Hematopoietic multipotent progenitor cell treated with erythropoietin and hydrocortisone succinate and interleukin-3 and kit ligand, for 6 days (in vitro differentiated cells): ENCODE results near the gene CGNL1.

Experiments
- DNase-seq: peaks from one replicate; pipeline ENCODE4 v3.0.0-alpha.2; 2015

Gene CGNL1

DNA sequence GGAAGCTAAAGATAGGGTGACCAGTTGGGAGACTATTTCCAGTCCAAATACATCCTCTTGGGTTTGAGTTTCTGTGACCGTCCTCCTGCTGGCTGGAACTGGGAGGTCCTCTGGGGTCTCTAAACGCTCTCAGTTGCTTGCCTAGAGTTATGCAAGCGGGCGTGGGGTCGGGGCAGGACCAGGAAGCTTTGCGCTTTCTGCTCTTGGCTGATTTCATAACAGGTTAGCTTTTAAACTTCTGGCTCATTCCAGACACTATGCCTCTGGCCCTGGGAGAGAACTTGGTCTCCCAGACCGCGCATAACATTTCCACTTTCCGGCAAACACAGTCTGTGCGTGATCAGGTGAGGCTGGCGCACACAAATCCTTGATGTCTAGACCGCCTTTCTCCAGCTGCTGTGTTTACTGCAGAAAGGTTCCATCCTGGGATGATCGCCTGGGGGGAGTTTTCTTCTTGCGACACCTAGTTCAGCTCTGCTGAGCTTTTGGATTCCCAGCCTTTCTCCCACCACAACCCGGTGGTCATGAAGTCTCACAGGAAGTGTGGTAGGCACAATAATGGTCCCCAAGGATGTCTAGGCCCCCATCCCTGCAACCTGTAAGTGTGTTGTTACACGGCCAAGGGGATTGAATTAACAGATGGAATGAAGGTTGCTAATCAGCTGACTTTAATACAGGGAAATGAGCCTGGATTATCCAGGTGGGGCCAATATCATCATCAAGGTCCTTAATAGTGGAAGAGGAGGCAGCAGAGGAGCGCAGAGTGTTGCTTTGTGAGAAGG lies 23.6 kb upstream of the CGNL1 start:
- no peak for DNase-seq

DNA sequence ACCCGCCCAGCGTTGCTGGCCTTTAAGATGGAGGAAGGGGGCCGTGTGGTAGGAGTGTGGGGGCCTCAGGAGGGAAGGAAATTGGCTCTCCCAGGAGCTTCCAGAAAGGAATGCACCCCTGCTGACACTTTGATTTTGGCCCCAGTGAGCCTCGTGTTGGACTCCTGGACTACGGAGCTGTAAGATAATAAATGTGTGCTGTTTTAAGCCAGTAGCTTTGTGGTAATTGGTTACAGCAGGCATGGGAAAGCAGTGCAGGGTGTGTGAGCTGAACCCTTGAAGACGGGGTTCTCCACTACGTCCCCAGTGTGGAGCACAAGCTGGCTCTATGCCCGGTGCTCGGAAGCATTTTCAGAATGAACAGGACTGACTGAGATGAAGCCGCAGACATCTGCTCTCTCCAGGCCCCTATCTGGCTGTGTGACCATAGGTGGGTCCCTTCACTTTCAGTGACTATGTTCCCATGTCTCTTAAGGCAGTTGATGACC lies 22.9 kb upstream of the CGNL1 start:
- DNase-seq = no peak

DNA sequence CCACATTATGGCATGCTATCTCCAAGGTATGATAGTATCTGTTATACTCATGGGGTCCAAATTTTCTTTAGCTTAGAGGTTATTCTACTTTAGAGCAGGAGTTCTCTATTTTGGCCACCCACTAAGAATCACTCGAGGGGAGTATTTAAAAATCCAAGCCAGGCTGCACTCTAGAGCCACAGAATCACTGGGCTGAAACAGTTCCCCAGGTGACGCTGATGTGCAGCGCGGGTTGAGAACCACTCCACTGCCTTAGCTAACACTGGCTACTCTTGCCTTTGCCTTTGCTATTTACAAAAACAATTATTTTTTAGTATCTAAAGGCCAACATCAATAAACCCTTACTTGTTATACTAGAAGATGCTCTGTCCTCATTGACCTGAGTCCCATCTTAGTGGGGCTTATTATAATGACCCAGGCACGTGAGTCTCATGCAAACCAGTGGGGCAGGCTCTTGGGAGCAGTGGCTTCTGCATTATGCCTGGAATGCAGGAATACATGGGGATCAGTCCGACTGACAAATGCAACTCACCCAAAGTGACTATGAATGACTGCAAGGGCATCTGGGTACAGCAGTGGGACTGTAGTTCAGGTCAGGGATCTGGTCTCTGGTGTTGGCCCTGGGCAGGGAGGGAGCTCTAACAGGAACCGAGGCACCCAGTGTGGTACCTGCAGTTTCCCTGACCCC lies 21.7 kb upstream of the CGNL1 start:
- no peak for DNase-seq

DNA sequence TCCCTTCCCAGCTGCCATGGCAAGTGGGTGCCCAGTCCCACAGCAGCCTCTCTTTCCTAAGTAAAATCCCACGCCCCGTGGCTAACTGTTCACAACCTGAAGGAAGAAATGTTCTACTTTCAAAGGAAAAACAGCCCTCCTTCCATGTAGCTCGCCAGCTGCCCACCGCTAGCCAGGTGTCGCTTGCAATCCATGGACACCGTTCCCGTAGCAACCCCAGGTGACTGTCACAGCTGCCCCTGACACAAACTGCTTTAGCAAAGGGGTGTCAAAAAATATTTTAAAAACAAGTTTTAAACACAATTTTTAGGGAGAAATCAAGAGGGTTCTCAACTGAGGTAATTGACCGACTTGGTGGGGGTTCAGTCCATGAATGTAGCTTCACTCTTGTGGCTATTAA lies 21.0 kb upstream of the CGNL1 start:
- no peak for DNase-seq

DNA sequence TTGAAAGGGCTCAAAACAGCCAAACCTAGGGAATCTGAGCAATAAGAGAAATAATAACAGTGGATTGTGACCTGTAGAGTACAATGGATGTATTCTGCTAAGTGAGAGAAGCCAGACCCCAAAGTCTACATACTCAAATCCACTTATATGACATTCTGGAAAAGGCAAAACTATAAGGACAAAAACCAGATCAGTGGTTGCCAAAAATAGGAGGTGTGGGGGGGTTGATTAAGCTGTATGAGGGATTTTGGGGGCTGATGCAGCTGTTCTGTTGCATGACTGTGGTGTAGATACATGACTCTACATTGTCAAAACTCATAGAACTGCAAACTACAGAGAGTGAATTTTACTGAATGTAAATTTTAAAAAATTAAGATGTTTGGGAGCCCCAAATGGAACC lies 20.1 kb upstream of the CGNL1 start:
- DNase-seq = no peak

DNA sequence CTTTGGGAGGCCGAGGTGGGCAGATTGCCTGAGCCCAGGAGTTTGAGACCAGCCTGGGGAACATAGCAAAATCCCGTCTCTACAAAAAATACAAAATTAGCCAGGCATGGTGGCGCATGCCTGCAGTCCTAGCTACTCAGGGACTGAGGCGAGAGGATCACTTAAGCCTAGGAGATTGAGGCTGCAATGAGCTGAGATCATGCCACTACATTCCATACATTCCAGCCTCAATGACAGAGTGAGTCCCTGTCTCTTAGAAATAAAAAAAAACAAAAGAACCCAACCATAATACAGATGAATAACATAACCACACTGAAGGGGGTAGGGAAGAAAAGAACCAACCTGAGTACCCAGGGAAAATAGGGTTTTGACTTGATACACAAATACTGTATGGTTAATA lies 19.7 kb upstream of the CGNL1 start:
- DNase-seq = no peak

DNA sequence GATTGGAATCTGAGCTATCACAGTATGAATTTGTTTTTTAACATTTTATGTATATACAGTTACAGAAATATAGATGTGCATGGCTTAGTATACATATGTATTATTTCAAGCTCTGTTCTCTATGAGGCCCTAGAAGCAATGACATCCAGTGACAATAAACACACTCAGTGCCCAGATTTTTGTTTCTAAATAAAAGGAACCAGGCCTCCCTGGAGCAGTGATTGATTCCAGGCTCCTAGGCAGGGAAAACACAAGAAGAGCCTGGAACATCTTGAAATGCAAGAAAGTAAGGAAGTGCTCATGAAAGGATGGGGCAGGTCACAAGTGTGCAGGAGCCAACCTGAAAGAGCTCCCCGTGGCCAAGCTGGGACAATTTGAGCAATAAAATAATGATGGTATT lies 18.5 kb upstream of the CGNL1 start:
- DNase-seq = no peak

DNA sequence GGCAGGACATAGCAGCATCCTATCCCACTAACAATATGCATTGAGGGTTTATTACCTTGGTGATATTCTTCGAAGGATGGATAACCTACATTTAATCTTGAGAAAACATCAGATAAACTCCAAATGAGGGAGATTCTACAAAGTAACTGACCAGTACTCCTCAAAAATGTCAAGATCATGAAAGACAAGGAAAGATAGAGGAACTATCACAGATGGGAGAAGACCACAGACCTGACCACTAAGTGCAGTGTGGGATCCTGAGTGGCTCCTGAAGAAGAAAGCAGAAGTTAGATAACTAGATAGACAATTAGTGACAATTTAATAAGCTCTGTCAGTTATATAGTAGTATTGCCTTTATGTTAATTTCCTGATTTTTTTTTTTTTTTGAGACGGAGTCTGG lies 17.7 kb upstream of the CGNL1 start:
- no peak for DNase-seq

DNA sequence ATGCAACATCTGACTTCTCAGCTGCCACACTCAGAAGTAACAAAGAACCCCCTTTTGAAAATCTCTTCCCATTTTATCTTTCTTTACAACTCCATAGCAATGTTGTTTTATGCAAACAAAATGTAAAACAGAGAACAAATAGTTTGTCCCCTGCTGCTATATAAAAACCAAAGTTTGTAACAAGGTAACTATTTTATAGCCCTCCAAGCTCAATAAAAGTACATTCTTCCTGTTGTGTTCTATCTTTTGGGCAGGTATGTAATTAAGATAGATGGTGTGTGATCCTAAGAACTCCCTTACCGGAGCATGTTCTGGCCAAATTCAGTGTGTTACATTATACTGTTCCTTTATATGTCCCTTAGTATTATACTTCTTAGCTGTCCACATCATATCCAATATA lies 12.6 kb upstream of the CGNL1 start:
- DNase-seq = no peak

DNA sequence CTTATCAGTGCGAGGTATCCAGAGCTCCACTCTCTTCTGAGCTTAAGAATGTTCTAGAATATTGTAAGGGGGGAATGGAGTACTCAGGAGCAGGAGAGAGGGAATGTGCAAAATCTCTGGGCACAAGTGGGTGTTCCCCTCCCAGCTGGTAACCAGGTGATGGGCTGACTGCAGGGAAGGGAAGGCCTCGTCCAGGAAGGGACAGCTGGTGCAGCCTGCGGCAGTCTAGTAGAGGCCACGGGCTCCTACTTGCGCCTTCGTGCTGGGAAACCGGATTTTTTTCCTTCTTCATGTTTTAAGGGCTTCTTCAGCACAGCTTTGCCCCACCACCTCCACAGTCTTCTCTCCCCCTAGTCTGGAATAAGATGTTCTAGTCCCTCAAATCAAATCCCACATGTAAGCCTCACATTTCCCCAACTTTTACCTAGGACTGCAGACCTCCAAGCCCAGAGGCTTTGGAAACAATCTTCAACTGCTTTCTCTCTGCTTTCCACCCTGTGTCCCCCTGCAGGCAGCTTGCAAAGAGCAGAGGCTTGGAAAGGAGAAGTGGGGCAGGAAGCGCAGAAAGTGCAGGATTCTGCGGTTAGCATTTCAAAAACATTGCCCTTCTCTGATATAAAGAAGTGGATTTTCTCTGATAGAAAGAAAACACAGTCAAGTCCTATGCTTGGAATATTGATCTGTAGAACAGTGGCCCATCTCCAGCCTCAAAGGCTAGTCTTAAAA lies 11.9 kb upstream of the CGNL1 start:
- peak; percentile 63 for DNase-seq

DNA sequence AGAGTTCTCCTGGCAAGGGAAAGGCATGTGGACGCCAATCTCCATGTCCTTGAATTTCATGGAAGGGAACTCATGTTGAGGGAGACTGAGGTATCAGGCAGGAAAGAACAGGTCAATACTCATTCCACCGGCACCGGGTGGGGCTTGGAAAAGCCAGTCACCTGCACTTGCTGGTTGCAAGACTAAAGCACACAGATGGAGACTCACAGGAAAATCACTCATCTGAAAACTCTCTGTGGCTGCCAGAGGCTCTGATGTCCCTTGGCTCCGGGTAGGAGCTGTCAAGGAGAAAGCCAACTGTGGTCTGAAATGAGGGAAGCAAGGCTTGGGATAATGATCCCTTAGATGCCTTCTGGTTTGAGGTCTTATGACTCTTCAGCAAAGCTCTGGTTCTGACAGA lies 8.7 kb upstream of the CGNL1 start:
- DNase-seq = no peak

DNA sequence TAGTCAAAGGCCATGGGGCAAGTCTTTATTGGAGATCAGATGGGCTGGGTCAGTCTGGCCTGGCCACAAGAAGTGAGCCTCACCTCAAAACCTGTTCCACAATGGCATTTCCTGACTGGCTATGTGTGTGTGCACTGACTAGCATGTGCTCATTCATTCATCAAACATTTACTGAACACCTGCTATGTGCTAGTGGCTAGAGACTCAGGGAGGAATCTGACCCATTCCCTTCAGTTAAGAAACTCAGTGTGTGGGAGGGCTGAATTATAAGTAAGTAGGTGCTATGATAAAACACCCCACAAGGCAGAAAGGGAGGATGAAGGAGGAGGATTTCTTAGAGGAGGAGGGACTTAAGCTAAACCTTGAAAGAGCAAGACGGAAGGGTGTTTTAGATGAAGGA lies 5.4 kb upstream of the CGNL1 start:
- no peak for DNase-seq

DNA sequence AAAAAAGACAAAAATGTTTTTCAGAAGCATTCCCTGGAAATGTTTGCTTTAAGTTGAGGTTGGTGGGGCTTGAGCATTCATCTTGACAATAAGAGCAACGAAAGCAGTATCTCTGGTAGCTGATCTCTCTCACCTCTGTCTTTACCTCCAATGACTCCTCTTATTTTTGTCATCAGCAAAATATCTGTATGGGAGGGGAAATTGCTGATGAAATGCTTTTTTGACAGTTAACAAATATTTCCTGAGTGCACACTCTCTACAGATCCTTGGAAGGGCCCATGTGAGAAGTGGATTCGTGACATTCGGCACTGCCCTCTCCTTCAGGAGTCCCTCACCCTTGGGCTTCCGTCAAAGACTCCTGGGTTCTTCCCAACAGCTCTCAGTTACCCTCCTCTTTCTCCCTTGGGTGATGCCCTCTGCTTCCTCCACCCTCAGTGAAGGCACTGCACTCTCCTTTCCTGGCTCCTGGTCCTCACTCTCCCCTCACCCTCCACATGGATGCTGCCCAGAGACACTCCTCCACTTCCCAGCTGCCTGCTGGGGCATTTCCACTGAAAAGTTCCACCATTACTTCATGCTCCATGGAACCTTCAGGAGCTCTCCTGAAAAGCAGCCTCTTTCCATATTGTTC lies 2.9 kb upstream of the CGNL1 start:
- no peak for DNase-seq

DNA sequence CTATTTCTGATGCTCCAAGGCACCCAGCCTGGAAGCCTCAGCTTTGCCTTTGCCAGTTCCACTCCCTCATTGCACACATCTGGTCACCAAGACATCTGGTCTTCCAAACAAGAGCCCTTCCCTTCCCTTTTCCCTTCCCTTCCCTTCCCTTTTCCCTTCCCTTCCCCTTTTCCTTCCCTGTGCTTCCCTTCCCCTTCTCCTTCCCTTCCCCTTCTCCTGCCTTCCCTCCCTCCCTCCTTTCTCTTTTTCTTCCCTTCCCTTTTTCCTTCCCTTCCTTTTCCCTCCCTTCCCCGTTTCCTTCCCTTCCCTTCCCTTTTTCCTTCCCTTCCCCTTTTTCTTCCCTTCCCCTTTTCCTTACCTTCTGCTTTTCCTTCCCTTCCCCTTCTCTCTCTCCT lies 2.4 kb upstream of the CGNL1 start:
- DNase-seq = no peak

DNA sequence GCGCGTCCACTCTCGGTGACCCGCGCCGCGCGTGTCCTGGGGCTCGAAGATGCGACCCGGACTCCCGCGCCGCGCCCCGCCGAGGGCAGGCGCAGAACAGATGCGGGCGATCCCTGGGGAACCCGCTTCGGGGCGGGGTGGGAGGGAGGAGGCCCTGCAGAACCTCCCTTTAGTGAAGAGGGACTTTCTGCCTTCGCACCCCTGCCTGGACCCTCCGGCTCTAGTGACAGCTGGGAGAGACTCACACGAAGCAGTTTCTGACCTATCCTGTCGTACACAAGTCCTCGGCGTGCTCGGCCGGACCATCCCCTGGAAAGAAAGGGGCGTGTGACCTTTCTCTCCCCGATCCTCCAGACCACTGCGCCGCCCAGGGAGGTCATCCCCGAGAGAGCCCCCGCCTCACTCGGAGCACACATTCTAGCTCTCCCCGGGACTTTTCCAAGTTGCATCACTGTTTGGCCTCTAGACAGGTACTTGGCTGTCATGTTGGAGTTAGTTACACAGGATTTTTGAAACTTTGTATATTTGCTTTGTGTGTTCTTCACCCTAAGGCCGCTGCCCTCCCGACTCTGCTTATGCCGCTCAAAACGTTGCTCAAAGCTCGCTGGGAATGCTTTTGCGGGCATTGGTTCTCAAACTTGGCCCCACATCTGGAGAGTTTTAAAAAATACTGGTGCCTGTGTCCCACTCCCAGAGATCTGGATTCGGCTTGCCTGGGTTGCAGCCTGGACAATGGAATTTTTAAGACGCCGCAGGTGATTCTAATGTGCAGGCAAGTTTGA lies 582 bp downstream of the CGNL1 start:
- no peak for DNase-seq

DNA sequence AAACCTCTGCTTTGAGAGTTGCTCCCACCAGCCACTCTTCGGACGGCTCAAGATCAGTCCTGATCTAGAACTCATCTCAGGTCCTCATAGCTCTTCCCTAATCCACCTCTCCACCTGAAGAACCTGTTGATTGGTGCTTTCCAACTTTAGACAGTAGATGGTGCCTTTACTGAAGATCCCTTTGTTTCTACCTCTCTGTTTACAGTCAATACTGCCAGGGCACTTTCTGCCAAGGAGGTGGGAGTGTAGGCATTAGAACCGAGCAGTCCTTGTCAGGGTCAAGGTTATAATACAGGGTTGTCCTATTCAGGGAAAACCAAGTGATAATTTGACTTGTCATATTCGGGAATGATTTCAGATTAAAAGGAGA lies 1.2 kb downstream of the CGNL1 start:
- DNase-seq = no peak

DNA sequence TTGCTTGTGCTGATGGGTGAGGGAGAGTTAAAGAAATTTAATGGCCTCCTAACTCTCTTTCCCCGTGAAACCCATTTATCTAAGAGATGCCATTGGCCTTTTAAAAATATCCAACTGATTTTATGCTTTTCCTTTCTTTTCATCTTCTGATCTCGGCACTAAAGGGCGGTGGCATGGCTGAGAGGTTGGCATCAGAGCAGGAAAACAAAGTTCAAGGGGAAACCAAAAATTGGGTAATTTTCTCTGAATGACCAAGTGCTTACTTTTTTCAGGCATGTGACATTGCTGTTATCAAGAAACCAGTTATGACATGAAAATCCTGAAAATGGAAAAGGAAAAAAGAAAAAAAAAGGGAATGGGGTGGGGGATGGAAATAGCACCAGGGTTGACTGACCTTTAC lies 3.2 kb downstream of the CGNL1 start:
- DNase-seq = no peak

DNA sequence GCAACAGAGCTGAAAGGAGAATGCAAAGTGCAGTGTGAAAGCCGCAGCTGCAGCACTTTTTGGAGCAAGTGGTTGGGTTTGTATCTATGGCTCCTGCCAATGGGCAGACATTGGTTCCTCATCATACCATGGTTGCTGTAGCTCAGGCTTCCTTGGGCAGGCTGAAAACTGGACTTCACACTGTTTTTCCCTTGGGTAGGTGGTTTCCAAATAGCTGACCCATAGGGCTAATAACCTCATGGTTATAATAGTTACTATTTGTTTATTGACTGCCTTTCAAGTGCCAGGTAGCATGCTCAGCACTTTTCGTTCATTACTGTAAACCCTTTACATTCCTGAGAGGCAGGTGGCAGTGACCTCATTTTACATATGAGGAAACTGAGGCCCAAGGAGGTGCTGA lies 4.5 kb downstream of the CGNL1 start:
- no peak for DNase-seq

DNA sequence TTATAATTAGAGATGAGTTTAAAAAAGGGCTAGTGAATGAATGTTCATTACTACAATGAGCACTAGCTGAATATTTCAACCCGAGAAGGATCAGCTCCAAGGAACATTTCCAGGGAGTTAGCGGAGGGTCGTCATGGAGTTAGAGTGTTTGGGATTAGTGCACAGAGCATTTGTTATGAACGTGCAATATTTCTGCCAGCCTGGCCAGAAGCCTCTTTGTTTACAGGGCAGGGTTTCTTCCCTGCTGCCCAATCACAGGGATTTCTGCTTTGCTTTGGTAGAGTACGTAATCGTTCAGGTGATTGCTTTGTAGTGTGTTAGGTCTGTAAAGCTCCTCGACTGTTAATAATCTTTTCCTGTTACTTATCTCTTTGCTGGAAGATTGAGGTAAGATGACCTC lies 5.9 kb downstream of the CGNL1 start:
- DNase-seq = no peak

DNA sequence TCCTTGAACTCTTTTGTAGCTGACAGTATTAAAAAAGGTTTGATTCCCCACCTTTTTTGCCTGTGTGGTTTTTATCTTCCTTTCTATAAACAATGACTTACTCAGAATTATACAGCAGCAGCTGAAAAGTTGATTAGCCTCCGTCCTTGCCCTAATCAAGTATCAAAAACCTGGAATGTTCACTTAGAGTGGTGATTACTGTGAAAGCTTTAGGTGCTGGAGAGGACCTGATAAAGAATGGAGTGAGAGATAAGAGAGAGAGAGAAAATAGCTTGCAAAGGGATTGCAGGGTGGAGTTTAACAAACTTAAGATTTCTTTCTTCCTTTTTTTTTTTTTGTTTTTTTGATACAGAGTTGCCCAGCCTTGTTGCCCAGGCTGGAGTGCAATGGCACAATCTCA lies 6.7 kb downstream of the CGNL1 start:
- peak; percentile 65 for DNase-seq

DNA sequence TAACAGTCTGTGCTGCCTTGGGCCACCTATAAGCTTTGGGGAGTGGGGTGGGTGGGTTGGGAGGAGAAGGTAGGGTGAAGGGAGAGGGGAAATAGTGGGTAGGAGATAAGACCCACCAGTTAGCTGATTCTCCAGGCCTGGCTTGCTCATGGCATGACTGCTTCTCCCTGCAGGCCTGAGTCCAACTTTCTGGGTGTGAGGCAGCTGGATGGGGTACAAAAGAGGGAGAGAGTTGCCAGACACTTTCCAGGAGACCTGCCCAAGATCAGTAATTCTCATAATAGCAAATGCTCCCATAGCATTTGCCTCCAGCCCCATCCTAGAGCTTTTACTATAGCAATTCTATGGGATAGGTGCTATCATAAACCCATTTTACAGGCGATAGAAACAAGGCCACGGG lies 7.7 kb downstream of the CGNL1 start:
- no peak for DNase-seq

DNA sequence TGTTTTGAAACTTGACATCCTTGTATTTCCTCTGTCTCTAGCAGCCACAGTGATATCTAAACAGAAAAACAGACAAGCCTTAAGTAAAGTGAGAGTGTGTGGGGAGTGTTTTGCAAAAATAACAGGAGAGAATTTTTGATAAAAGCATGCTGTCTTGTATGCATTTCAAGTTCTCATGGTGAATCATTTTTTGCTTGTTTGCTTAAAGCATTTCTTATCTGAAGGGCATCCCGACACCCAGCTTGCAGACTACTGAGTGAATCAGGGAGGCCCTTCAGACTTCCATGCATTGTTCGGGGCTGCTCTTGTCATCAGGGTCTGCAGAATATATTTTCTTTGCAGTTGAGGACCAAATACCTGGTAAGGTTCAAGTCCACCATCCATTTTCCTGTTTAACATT lies 8.5 kb downstream of the CGNL1 start:
- DNase-seq = no peak

DNA sequence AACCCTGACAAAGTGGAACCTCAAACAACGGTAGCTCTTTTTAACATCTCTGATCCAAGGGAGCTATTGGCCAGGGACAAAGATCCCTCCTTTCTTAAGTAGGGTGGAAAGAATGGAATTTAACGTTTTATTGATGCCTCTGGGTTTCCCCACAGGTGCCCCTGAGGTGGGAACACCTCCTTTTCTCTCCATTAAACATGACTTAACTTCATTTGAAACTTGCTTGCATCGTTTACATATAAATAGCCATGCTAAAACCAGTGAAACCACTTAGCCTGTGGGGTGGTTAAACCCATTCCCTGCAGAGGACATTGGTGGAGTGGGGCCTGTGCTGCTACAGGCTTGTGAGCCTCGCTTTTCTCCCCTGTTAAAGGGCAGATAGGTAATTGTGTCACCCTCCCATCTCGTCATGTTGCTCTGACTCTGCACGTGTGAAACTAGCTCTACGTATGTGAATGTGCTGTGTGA lies 9.7 kb downstream of the CGNL1 start:
- DNase-seq = no peak
